ENCODE results near the gene BCORL1. TPM values are rescaled to one million over a fixed set of nuclear protein-coding genes. Genes with fewer than 3 reads are reported as not detected.

The BCORL1 gene
- total and polyA plus RNA-seq, 2 experiments from 2014 or later: 3.4 to 9.2 TPM

GRCh38 chrX:129934461-129934860 lies 48.0 kb upstream of the BCORL1 start:
- Histone ChIP-seq H2AFZ (no peak overlapping the region), H3K4me1 (ENCODE audit: insufficient read depth) (no peaks in the 10 kb centered on the region), H3K4me2 (no peak overlapping the region), H3K9me3 (ENCODE audit: low read depth) (no peaks in the 10 kb centered on the region), H3K27ac (no peak overlapping the region), H3K4me3 (no peak overlapping the region), H3K36me3 (replicated peaks; ENCODE audit: insufficient read depth, low read depth) (no peaks in the 10 kb centered on the region), H4K20me1 (ENCODE audit: insufficient read depth, poor library complexity, severe bottlenecking) (no peaks in the 10 kb centered on the region), H3K9me2 (replicated peaks; ENCODE audit: insufficient read depth) (no peaks in the 10 kb centered on the region), H3K27me3 (peaks cover 10% of the 10 kb centered on the region), H3K79me2 (no peaks in the 10 kb centered on the region)
- DNase-seq (ENCODE audit: low spot score): no peak
- TF ChIP-seq, protein P1, sequence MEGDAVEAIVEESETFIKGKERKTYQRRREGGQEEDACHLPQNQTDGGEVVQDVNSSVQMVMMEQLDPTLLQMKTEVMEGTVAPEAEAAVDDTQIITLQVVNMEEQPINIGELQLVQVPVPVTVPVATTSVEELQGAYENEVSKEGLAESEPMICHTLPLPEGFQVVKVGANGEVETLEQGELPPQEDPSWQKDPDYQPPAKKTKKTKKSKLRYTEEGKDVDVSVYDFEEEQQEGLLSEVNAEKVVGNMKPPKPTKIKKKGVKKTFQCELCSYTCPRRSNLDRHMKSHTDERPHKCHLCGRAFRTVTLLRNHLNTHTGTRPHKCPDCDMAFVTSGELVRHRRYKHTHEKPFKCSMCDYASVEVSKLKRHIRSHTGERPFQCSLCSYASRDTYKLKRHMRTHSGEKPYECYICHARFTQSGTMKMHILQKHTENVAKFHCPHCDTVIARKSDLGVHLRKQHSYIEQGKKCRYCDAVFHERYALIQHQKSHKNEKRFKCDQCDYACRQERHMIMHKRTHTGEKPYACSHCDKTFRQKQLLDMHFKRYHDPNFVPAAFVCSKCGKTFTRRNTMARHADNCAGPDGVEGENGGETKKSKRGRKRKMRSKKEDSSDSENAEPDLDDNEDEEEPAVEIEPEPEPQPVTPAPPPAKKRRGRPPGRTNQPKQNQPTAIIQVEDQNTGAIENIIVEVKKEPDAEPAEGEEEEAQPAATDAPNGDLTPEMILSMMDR (IDR thresholded peaks at IDR 0.05; ENCODE audit: poor library complexity): no peak
- TF ChIP-seq EZH2phosphoT487 (IDR thresholded peaks at IDR 0.05; ENCODE audit: low read depth, severe bottlenecking, unreplicated experiment) (no peak), EZH2 (IDR thresholded peaks at IDR 0.05; ENCODE audit: borderline replicate concordance) (no peak)
- 57% methylated on average over 10 of the region's 10 CpGs for WGBS (ENCODE audit: low lambda C conversion rate, missing lambda C conversion rate)

- H3K79me2 ChIP-seq: no peaks in the 10 kb centered on the region
- H3K9me3 ChIP-seq (ENCODE audit: low read depth): no peaks in the 10 kb centered on the region
- H3K36me3 ChIP-seq (replicated peaks; ENCODE audit: insufficient read depth, low read depth): no peaks in the 10 kb centered on the region
- H3K4me2 ChIP-seq: no peak overlapping the region
- WGBS (ENCODE audit: low lambda C conversion rate, missing lambda C conversion rate): 47% methylated on average over 5 of the region's 5 CpGs
- TF ChIP-seq EZH2 (IDR thresholded peaks at IDR 0.05; ENCODE audit: borderline replicate concordance) (no peak), EZH2phosphoT487 (IDR thresholded peaks at IDR 0.05; ENCODE audit: low read depth, severe bottlenecking, unreplicated experiment) (no peak)
- TF ChIP-seq, protein P1 (IDR thresholded peaks at IDR 0.05; ENCODE audit: poor library complexity): no peak
- DNase-seq (ENCODE audit: low spot score): no peak
- no peak overlapping the region for H2AFZ ChIP-seq
- peaks cover 10% of the 10 kb centered on the region for H3K27me3 ChIP-seq
- H4K20me1 ChIP-seq (ENCODE audit: insufficient read depth, poor library complexity, severe bottlenecking): no peaks in the 10 kb centered on the region
- no peak overlapping the region for H3K27ac ChIP-seq
- no peak overlapping the region for H3K4me3 ChIP-seq
- no peaks in the 10 kb centered on the region for H3K9me2 ChIP-seq (replicated peaks; ENCODE audit: insufficient read depth)
- H3K4me1 ChIP-seq (ENCODE audit: insufficient read depth): no peaks in the 10 kb centered on the region
Observed at GRCh38 chrX:129934952-129935351, 47.5 kb upstream of the BCORL1 start.

DNA sequence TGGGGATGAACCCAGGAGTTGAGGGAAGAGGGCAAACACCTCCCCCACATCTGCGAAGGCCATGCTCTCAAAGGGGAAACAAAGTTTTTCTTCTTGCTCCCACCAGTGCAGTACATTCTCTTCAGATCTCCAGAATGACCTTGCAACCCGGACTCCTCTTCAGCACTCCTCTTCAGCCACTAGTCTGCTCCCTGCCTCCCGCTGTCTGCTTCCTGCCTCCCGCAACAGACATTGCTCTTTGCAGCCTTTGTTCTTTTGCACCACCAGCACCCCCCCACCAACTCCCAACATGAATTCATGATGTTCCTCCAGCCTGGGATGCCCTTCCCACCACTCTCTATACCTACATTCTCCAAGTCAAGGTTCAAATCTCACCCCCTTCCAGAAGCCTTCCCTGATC lies 44.4 kb upstream of the BCORL1 start:
- Histone ChIP-seq H2AFZ (no peak overlapping the region), H3K27me3 (peaks cover 10% of the 10 kb centered on the region), H3K9me3 (ENCODE audit: low read depth) (no peaks in the 10 kb centered on the region), H3K79me2 (no peaks in the 10 kb centered on the region), H3K4me2 (no peak overlapping the region), H3K9me2 (replicated peaks; ENCODE audit: insufficient read depth) (no peaks in the 10 kb centered on the region), H4K20me1 (ENCODE audit: insufficient read depth, poor library complexity, severe bottlenecking) (no peaks in the 10 kb centered on the region), H3K27ac (no peak overlapping the region), H3K4me3 (no peak overlapping the region), H3K36me3 (replicated peaks; ENCODE audit: insufficient read depth, low read depth) (no peaks in the 10 kb centered on the region), H3K4me1 (ENCODE audit: insufficient read depth) (no peaks in the 10 kb centered on the region)
- DNase-seq (ENCODE audit: low spot score): no peak
- 48% methylated on average over 4 of the region's 4 CpGs for WGBS (ENCODE audit: low lambda C conversion rate, missing lambda C conversion rate)
- TF ChIP-seq, protein P1 (IDR thresholded peaks at IDR 0.05; ENCODE audit: poor library complexity): no peak
- no peak for TF ChIP-seq EZH2phosphoT487 (IDR thresholded peaks at IDR 0.05; ENCODE audit: low read depth, severe bottlenecking, unreplicated experiment)
- no peak for TF ChIP-seq EZH2 (IDR thresholded peaks at IDR 0.05; ENCODE audit: borderline replicate concordance)

- whole genome bisulfite sequencing (ENCODE audit: low lambda C conversion rate, missing lambda C conversion rate): 58% methylated on average over 8 of the region's 8 CpGs
- Histone ChIP-seq H3K4me1 (ENCODE audit: insufficient read depth) (no peaks in the 10 kb centered on the region), H3K9me3 (ENCODE audit: low read depth) (no peaks in the 10 kb centered on the region), H3K4me2 (no peak overlapping the region), H2AFZ (no peak overlapping the region), H3K79me2 (no peaks in the 10 kb centered on the region), H3K27ac (no peak overlapping the region), H3K9me2 (replicated peaks; ENCODE audit: insufficient read depth) (no peaks in the 10 kb centered on the region), H4K20me1 (ENCODE audit: insufficient read depth, poor library complexity, severe bottlenecking) (no peaks in the 10 kb centered on the region), H3K4me3 (no peak overlapping the region), H3K27me3 (peaks cover 6% of the 10 kb centered on the region), H3K36me3 (replicated peaks; ENCODE audit: insufficient read depth, low read depth) (no peaks in the 10 kb centered on the region)
- no peak for DNase-seq (ENCODE audit: low spot score)
- TF ChIP-seq EZH2phosphoT487 (IDR thresholded peaks at IDR 0.05; ENCODE audit: low read depth, severe bottlenecking, unreplicated experiment) (no peak), EZH2 (IDR thresholded peaks at IDR 0.05; ENCODE audit: borderline replicate concordance) (no peak)
- TF ChIP-seq, protein P1 (IDR thresholded peaks at IDR 0.05; ENCODE audit: poor library complexity): no peak
Observed at GRCh38 chrX:129939986-129940385, 42.4 kb upstream of the BCORL1 start.

All from hepatocyte (in vitro differentiated cells).